ENCODE data around the gene ST8SIA2. TPM values are rescaled to one million over a fixed set of nuclear protein-coding genes. Genes with fewer than 3 reads are reported as not detected.
A peak's percentile ranks its signal among the peaks of the same experiment; 100 is the strongest.

ST8SIA2 gene, protein sequence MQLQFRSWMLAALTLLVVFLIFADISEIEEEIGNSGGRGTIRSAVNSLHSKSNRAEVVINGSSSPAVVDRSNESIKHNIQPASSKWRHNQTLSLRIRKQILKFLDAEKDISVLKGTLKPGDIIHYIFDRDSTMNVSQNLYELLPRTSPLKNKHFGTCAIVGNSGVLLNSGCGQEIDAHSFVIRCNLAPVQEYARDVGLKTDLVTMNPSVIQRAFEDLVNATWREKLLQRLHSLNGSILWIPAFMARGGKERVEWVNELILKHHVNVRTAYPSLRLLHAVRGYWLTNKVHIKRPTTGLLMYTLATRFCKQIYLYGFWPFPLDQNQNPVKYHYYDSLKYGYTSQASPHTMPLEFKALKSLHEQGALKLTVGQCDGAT
- polyA plus RNA-seq: 24.0 and 38.9 TPM in 2 replicates
- 139 and 160 TPM in 2 replicates for polyA minus RNA-seq

DNA sequence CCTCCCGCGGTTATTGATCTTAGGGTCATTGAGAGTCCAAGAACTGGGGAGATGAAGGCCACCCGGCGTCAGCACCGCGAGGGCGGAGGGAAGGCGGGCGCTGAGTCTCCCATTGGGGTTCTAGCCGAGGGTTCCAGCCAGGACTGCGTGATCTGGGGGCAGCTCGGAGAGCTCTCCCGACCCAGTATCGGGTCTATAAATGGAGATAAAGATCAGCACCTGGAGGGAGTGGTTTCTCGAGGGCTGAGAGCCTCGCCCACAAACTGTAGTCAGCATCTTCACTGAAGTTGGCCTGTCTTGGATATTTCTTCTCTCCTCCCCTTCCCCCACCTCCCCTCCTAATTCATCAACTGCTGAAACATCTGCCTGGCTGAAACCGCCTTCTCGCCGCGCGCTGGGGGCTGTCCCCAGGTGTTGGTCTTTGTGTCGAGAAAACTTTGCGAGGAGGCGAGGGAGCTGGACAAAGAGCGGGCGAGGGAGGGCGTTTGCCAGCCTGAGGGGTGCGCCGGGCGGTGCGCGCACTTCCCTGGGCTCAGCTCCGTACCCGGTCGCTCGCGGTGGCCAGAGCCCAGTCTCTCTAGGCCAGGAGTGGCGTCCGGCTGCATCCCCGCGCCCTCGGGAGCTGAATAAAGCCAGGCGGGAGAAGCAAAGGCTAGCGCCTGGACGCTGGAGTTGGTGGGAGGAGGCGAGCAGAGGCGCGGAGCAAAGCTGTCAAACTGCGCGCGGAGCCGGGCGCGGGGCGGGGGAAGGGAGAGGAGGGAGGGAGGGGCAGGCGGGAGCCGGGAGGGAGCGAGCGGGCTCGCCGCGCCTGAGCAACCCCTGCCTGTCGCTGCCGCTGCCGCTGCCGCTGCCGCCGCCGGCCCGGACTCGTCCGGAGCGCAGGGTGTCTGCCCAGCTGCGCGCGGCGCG is at the start of gene ST8SIA2:
ST8SIA2 (plus strand) TSS at position 811 of the 909 bp plus-strand sequence. CDS start 184 bp downstream, outside the sequence.
- peak within 1 kb of the TSS; percentile 99 for H3K9ac ChIP-seq (ENCODE audit: low read length)
- no peaks in the 10 kb centered on the region for H4K20me1 ChIP-seq (ENCODE audit: insufficient read depth)
- H3K27ac ChIP-seq (ENCODE audit: low read length): peak within 1 kb of the TSS; percentile 98
- H3K36me3 ChIP-seq (ENCODE audit: insufficient read depth, low read length): no peaks in the 10 kb centered on the region
- H3K27me3 ChIP-seq (ENCODE audit: insufficient read depth, low read depth, low read length): no peaks in the 10 kb centered on the region
- H3K9me3 ChIP-seq (ENCODE audit: low read length): no peaks in the 10 kb centered on the region
- H2AFZ ChIP-seq (ENCODE audit: low read depth, low read length): peak within 1 kb of the TSS; percentile 89
- peak within 1 kb of the TSS; percentile 95 for H3K4me2 ChIP-seq (ENCODE audit: low read length)
- H3K4me3 ChIP-seq (ENCODE audit: low read length): peak within 1 kb of the TSS; percentile 98
- no peaks in the 10 kb centered on the region for H3K9me2 ChIP-seq (ENCODE audit: insufficient read depth, low read length)
- no peaks in the 10 kb centered on the region for H3F3A ChIP-seq (ENCODE audit: insufficient read depth, low read length, poor library complexity, severe bottlenecking)
- H3K79me2 ChIP-seq (replicated peaks; ENCODE audit: insufficient read depth, low read length): peaks cover 62% of the 10 kb centered on the region
- TF ChIP-seq EP300 (conservative IDR thresholded peaks at IDR 0.05; ENCODE audit: poor library complexity, severe bottlenecking): peak; percentile 36
- TF ChIP-seq, protein P1, sequence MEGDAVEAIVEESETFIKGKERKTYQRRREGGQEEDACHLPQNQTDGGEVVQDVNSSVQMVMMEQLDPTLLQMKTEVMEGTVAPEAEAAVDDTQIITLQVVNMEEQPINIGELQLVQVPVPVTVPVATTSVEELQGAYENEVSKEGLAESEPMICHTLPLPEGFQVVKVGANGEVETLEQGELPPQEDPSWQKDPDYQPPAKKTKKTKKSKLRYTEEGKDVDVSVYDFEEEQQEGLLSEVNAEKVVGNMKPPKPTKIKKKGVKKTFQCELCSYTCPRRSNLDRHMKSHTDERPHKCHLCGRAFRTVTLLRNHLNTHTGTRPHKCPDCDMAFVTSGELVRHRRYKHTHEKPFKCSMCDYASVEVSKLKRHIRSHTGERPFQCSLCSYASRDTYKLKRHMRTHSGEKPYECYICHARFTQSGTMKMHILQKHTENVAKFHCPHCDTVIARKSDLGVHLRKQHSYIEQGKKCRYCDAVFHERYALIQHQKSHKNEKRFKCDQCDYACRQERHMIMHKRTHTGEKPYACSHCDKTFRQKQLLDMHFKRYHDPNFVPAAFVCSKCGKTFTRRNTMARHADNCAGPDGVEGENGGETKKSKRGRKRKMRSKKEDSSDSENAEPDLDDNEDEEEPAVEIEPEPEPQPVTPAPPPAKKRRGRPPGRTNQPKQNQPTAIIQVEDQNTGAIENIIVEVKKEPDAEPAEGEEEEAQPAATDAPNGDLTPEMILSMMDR (IDR thresholded peaks at IDR 0.05; ENCODE audit: poor library complexity, severe bottlenecking): no peak
- TF ChIP-seq SMC3 (conservative IDR thresholded peaks at IDR 0.05; ENCODE audit: poor library complexity): peak; percentile 12
- TF ChIP-seq RAD21 (conservative IDR thresholded peaks at IDR 0.05): peak; percentile 48
- TF ChIP-seq EZH2 (IDR thresholded peaks at IDR 0.05; ENCODE audit: borderline replicate concordance, insufficient read depth, low read length, poor library complexity, severe bottlenecking): no peak
- peak; percentile 77 for TF ChIP-seq TAF1 (IDR thresholded peaks at IDR 0.05; ENCODE audit: low read depth)
- TF ChIP-seq MXI1 (conservative IDR thresholded peaks at IDR 0.05; ENCODE audit: poor library complexity, severe bottlenecking): no peak
- TF ChIP-seq, protein P2, sequence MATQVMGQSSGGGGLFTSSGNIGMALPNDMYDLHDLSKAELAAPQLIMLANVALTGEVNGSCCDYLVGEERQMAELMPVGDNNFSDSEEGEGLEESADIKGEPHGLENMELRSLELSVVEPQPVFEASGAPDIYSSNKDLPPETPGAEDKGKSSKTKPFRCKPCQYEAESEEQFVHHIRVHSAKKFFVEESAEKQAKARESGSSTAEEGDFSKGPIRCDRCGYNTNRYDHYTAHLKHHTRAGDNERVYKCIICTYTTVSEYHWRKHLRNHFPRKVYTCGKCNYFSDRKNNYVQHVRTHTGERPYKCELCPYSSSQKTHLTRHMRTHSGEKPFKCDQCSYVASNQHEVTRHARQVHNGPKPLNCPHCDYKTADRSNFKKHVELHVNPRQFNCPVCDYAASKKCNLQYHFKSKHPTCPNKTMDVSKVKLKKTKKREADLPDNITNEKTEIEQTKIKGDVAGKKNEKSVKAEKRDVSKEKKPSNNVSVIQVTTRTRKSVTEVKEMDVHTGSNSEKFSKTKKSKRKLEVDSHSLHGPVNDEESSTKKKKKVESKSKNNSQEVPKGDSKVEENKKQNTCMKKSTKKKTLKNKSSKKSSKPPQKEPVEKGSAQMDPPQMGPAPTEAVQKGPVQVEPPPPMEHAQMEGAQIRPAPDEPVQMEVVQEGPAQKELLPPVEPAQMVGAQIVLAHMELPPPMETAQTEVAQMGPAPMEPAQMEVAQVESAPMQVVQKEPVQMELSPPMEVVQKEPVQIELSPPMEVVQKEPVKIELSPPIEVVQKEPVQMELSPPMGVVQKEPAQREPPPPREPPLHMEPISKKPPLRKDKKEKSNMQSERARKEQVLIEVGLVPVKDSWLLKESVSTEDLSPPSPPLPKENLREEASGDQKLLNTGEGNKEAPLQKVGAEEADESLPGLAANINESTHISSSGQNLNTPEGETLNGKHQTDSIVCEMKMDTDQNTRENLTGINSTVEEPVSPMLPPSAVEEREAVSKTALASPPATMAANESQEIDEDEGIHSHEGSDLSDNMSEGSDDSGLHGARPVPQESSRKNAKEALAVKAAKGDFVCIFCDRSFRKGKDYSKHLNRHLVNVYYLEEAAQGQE (IDR thresholded peaks at IDR 0.05; ENCODE audit: borderline replicate concordance): peak; percentile 49
- TF ChIP-seq POLR2AphosphoS5 (IDR thresholded peaks at IDR 0.05): peak; percentile 79

All from neural cell (in vitro differentiated cells).